PC-3 (cell line): ENCODE data around the gene CIAO2B.

Experiments used
- CTCF ChIP-seq: fragments of 300-600 bp; sonication (generic); conservative IDR thresholded peaks from 2 replicates; pipeline ENCODE4 v1.5.1; 2017; ENCODE audit warnings: antibody characterized with exemption, low read depth, mild to moderate bottlenecking, low read length
- EZH2 ChIP-seq: fragments of 300-600 bp; sonication (generic); IDR thresholded peaks from one replicate; pipeline ENCODE4 v1.6.1; 2017; ENCODE audit warnings: antibody characterized with exemption, mild to moderate bottlenecking, low read length; ENCODE audit not compliant: unreplicated experiment
- EZH2phosphoT487 ChIP-seq: fragments of 300-600 bp; sonication (generic); IDR thresholded peaks from 2 replicates; pipeline ENCODE4 v1.6.1; 2018; ENCODE audit warnings: mild to moderate bottlenecking, antibody characterized with exemption, low read length, borderline replicate concordance

GRCh38 chr16:66895999-66896398 lies 38.2 kb downstream of the CIAO2B start:
- TF ChIP-seq CTCF, result no peak
- no peak for TF ChIP-seq EZH2
- TF ChIP-seq EZH2phosphoT487, result no peak
